H1 (cell line): ENCODE measurements around the gene ZIC1. TPM values are rescaled to one million over a fixed set of nuclear protein-coding genes. Genes with fewer than 3 reads are reported as not detected.

Source experiments
- CTCF ChIA-PET: fragments of 300-600 bp; sonication (Branson Sonifier 250); formaldehyde crosslinking; loops from one replicate; lab custom pipeline; 2021; ENCODE audit not compliant: partially characterized antibody; lab: Charles Lee
- POLR2A ChIA-PET: fragments of 300-600 bp; sonication (Branson Sonifier 250); formaldehyde crosslinking; loops from one replicate; lab custom pipeline; 2021; ENCODE audit warnings: inconsistent platforms; ENCODE audit not compliant: partially characterized antibody; lab: Charles Lee
- DNase-seq, 2 experiments: peaks; one replicate each; pipeline versions ENCODE4 v3.0.0 to v3.0.0-alpha.2; 2010 to 2022; ENCODE audit warnings: low spot score in 2 of 2, low read depth in 1 of 2, mixed read lengths in 1 of 2
- FAIRE-seq: peaks from 2 replicates; lab custom pipeline; 2011; peaks lifted over from hg19 to GRCh38; lab: Jason Lieb, UNC
- H2AFZ ChIP-seq: 2 replicates; pipeline ENCODE4 v1.8.1; 2012; ENCODE audit warnings: low read length, inconsistent platforms
- H2AK5ac ChIP-seq: 2 replicates; pipeline ENCODE4 v1.6.1; 2013; ENCODE audit warnings: low read depth, low read length
- H2BK120ac ChIP-seq: replicated peaks from 2 replicates; pipeline ENCODE3; 2013; ENCODE audit warnings: low read depth, low read length, inconsistent platforms
- H2BK12ac ChIP-seq: 2 replicates; pipeline ENCODE4 v1.6.1; 2013; ENCODE audit warnings: low read depth, low read length
- H2BK15ac ChIP-seq: 2 replicates; pipeline ENCODE4 v1.6.1; 2013; ENCODE audit warnings: low read length
- H2BK20ac ChIP-seq: 2 replicates; pipeline ENCODE4 v1.6.1; 2013; ENCODE audit warnings: low read length
- H2BK5ac ChIP-seq: 2 replicates; pipeline ENCODE4 v1.6.1; 2013; ENCODE audit warnings: low read depth, low read length
- H3K14ac ChIP-seq: 2 replicates; pipeline ENCODE4 v1.6.1; 2013; ENCODE audit warnings: inconsistent platforms; ENCODE audit not compliant: insufficient read length
- H3K18ac ChIP-seq: 2 replicates; pipeline ENCODE4 v1.6.1; 2013; ENCODE audit warnings: low read length; ENCODE audit errors: extremely low read depth
- H3K23ac ChIP-seq: 2 replicates; pipeline ENCODE4 v1.6.1; 2013; ENCODE audit warnings: inconsistent platforms; ENCODE audit not compliant: insufficient read length
- H3K23me2 ChIP-seq: 2 replicates; pipeline ENCODE4 v1.6.1; 2013; ENCODE audit warnings: low read depth, low read length
- H3K27ac ChIP-seq: 2 replicates; pipeline ENCODE4 v1.6.1; 2011; ENCODE audit warnings: low read depth, low read length, inconsistent platforms
- H3K27me3 ChIP-seq, 4 experiments: replicated peaks in 1 of 4; 1 replicate in 1 of 4; 2 replicates in 3 of 4; pipeline versions ENCODE4 v1.6.1 to v1.8.1; 2011 to 2013; ENCODE audit warnings: low read length in 3 of 4, mild to moderate bottlenecking in 3 of 4, inconsistent platforms in 2 of 4, mixed read lengths in 2 of 4, moderate library complexity in 1 of 4; ENCODE audit not compliant: control insufficient read depth in 3 of 4, insufficient read depth in 3 of 4; ENCODE audit errors: extremely low read depth in 1 of 4
- H3K36me3 ChIP-seq, 4 experiments: 2 replicates each; pipeline versions ENCODE4 v1.6.1 to v1.8.1; 2011 to 2013; ENCODE audit warnings: mild to moderate bottlenecking in 4 of 4, low read length in 3 of 4, moderate library complexity in 2 of 4, control low read depth in 1 of 4, inconsistent platforms in 1 of 4; ENCODE audit not compliant: insufficient read depth in 4 of 4, control insufficient read depth in 2 of 4
- H3K4ac ChIP-seq: replicated peaks from 2 replicates; pipeline ENCODE3; 2013; ENCODE audit warnings: low read length, low read depth, mixed read lengths, inconsistent platforms; ENCODE audit not compliant: insufficient read length
- H3K4me1 ChIP-seq, 4 experiments: replicated peaks in 1 of 4; 1 replicate in 1 of 4; 2 replicates in 3 of 4; pipeline versions ENCODE4 v1.6.1 to v1.8.1; 2011 to 2013; ENCODE audit warnings: low read length in 3 of 4, inconsistent platforms in 2 of 4, mixed read lengths in 1 of 4; ENCODE audit not compliant: insufficient read depth in 4 of 4, control insufficient read depth in 3 of 4
- H3K4me2 ChIP-seq, 2 experiments: 2 replicates each; pipeline versions ENCODE4 v1.6.1 to v1.8.1; 2011 to 2013; ENCODE audit warnings: low read depth in 2 of 2, low read length in 2 of 2, control low read depth in 1 of 2, inconsistent platforms in 1 of 2, mild to moderate bottlenecking in 1 of 2; ENCODE audit not compliant: insufficient read depth in 1 of 2
- H3K4me3 ChIP-seq, 4 experiments: fragments of 200-600, 300-600 bp in 1 of 4; sonication (generic), shearing (Covaris generic), sonication (Bioruptor Twin) in 1 of 4; 2 replicates each; pipeline versions ENCODE4 v1.5.1 to v1.8.1; 2011 to 2016; ENCODE audit warnings: low read length in 4 of 4, low read depth in 3 of 4, control low read depth in 2 of 4, inconsistent platforms in 2 of 4, mild to moderate bottlenecking in 2 of 4, mixed read lengths in 1 of 4, moderate library complexity in 1 of 4; ENCODE audit not compliant: insufficient read depth in 2 of 4; ENCODE audit errors: extremely low read depth in 1 of 4
- H3K56ac ChIP-seq: replicated peaks from 2 replicates; pipeline ENCODE3; 2013; ENCODE audit warnings: low read depth, mild to moderate bottlenecking, mixed read lengths, low read length, inconsistent platforms; ENCODE audit not compliant: insufficient read length
- H3K79me1 ChIP-seq: 2 replicates; pipeline ENCODE4 v1.6.1; 2013; ENCODE audit warnings: low read depth, low read length, control low read depth
- H3K79me2 ChIP-seq, 2 experiments: 2 replicates each; pipeline versions ENCODE4 v1.6.1 to v1.8.1; 2012 to 2013; ENCODE audit warnings: low read length in 2 of 2, mild to moderate bottlenecking in 2 of 2, inconsistent platforms in 1 of 2; ENCODE audit not compliant: insufficient read depth in 2 of 2, control insufficient read depth in 1 of 2
- H3K9ac ChIP-seq, 4 experiments: replicated peaks in 1 of 4; 1 replicate in 1 of 4; 2 replicates in 3 of 4; pipeline versions ENCODE4 v1.6.1 to v1.8.1; 2011 to 2013; ENCODE audit warnings: low read depth in 3 of 4, low read length in 3 of 4, control low read depth in 2 of 4, mild to moderate bottlenecking in 2 of 4, moderate library complexity in 2 of 4, inconsistent platforms in 1 of 4; ENCODE audit errors: extremely low read depth in 1 of 4
- H3K9me3 ChIP-seq, 2 experiments: 2 replicates each; pipeline versions ENCODE4 v1.6.1 to v1.8.1; 2012 to 2013; ENCODE audit warnings: mild to moderate bottlenecking in 2 of 2, moderate library complexity in 2 of 2, control low read depth in 1 of 2, inconsistent platforms in 1 of 2, low read depth in 1 of 2, low read length in 1 of 2, mixed read lengths in 1 of 2; ENCODE audit not compliant: insufficient read depth in 2 of 2
- H4K20me1 ChIP-seq, 2 experiments: replicated peaks in 1 of 2; 2 replicates each; pipeline versions ENCODE3 to v1.8.1; 2011 to 2013; ENCODE audit warnings: inconsistent platforms in 2 of 2, low read length in 2 of 2, mild to moderate bottlenecking in 1 of 2; ENCODE audit not compliant: insufficient read depth in 2 of 2, control insufficient read depth in 1 of 2
- H4K5ac ChIP-seq: 2 replicates; pipeline ENCODE4 v1.6.1; 2013; ENCODE audit warnings: low read length, low read depth, mixed read lengths, inconsistent platforms; ENCODE audit not compliant: insufficient read length
- H4K8ac ChIP-seq: 2 replicates; pipeline ENCODE4 v1.8.0; 2013; ENCODE audit warnings: mild to moderate bottlenecking, moderate library complexity, low read length, inconsistent platforms; ENCODE audit not compliant: insufficient read depth; ENCODE audit errors: extremely low read depth
- H4K91ac ChIP-seq: replicated peaks from 2 replicates; pipeline ENCODE3; 2013; ENCODE audit warnings: low read length, mixed read lengths, inconsistent platforms; ENCODE audit not compliant: insufficient read length
- ASH2L ChIP-seq: fragments of 200-600, 300-600 bp; sonication (generic); IDR thresholded peaks from one replicate; pipeline ENCODE4 v1.7.1; 2017; ENCODE audit warnings: low read length
- CTCF ChIP-seq, 3 experiments: IDR thresholded peaks; 1 replicate in 2 of 3; 2 replicates in 1 of 3; pipeline versions ENCODE4 v1.5.1 to v1.6.1; 2011; ENCODE audit warnings: low read length in 3 of 3, mild to moderate bottlenecking in 3 of 3, inconsistent platforms in 2 of 3, low read depth in 1 of 3, moderate library complexity in 1 of 3; ENCODE audit not compliant: insufficient read depth in 1 of 3; ENCODE audit errors: control extremely low read depth in 1 of 3
- EZH2 ChIP-seq: fragments of 200-600 bp; sonication (generic); IDR thresholded peaks from 2 replicates; pipeline ENCODE4 v1.7.1; 2012; ENCODE audit warnings: low read depth, mild to moderate bottlenecking, moderate library complexity, low read length, inconsistent platforms; ENCODE audit not compliant: severe bottlenecking
- WGBS, 2 experiments: shearing (Covaris generic) in 1 of 2; methylation state at CpG; one replicate each; pipeline versions ENCODE4 v1.1.6 to v1.1.7; 2013 to 2015; ENCODE audit warnings: low lambda C conversion rate in 2 of 2, mixed read lengths in 2 of 2, inconsistent platforms in 1 of 2, low coverage in 1 of 2, missing lambda C conversion rate in 1 of 2; ENCODE audit not compliant: insufficient replicate concordance in 2 of 2, insufficient coverage in 1 of 2, insufficient read length in 1 of 2; ENCODE audit errors: extremely low coverage in 1 of 2, missing lambda C conversion rate in 1 of 2; 5-methylcytosine and 5-hydroxymethylcytosine counted together
- polyA plus RNA-seq, 7 experiments: library from polyadenylated mRNA; depleted of rRNA in 3 of 7; stranded (reverse) in 5 of 7; unstranded in 2 of 7; fragments of >200 nt in 5 of 7; fragments of 200-250 nt in 2 of 7; gene quantifications; 1 replicate in 5 of 7; 2 replicates in 1 of 7; 4 replicates in 1 of 7; pipeline versions ENCODE4 v1.2.1 to v1.2.3, GENCODE V29; 2011 to 2013; ENCODE audit warnings: missing spikeins in 2 of 7, mixed read lengths in 2 of 7
- total RNA-seq: library from RNA; stranded (reverse); fragmentation: NEBNext Ultra II Directional; extraction: Animal tissue kit (Norgen Biotek cat#: 25700); gene quantifications from 2 replicates; pipeline ENCODE4 v1.2.1, GENCODE V29; 2021
- TF ChIP-seq, protein P1 (sequence below): IDR thresholded peaks from 2 replicates; pipeline ENCODE4 v1.6.1; 2012; ENCODE audit warnings: inconsistent platforms

ZIC1 gene
- total and polyA plus RNA-seq, 2 of the 8 experiments (the other 6 are each of a cell fraction or from before 2014, with no cell fraction given), result 0.80 to 2.2 TPM

- Histone ChIP-seq H3K4me1 (peaks cover 19 to 42% (median 31%) of the 10 kb centered on the region in 4 experiments), H2AFZ (no peak overlapping the region), H2AK5ac (no peak overlapping the region), H3K14ac (no peak overlapping the region), H3K18ac (no peak overlapping the region; the same call in 1 of the 2 replicates), H2BK5ac (no peak overlapping the region), H4K20me1 (peaks cover 0 to 11% of the 10 kb centered on the region in 2 experiments), H3K9me3 (no peaks in the 10 kb centered on the region; a peak in 1 of 4 replicates), H3K9ac (no peak overlapping the region), H2BK12ac (peak overlapping the region; percentile 72; the same call in 1 of the 2 replicates), H4K8ac (peak overlapping the region; percentile 22; the same call in 1 of the 2 replicates), H3K79me1 (no peaks in the 10 kb centered on the region), H3K79me2 (no peaks in the 10 kb centered on the region), H3K23ac (no peak overlapping the region), H2BK20ac (0 out of 2 replicates have a peak overlapping the region, but pooled peaks have one; percentile 40), H3K23me2 (peaks cover 15% of the 10 kb centered on the region), H3K4me2 (peak overlapping the region; percentile 62 to 91), H3K36me3 (peaks cover 0 to 4% (median 0%) of the 10 kb centered on the region in 4 experiments; a peak in 1 of 8 replicates), H3K27me3 (peaks cover 53 to 87% (median 79%) of the 10 kb centered on the region in 4 experiments), H3K4ac (no peak overlapping the region), H2BK120ac (no peak overlapping the region), H3K27ac (no peak overlapping the region), H2BK15ac (peak overlapping the region; percentile 72; the same call in 1 of the 2 replicates), H4K91ac (no peak overlapping the region), H4K5ac (no peak overlapping the region), H3K56ac (no peak overlapping the region), H3K4me3 (peak overlapping the region in 3 of 4 experiments; percentile 10 to 40 (median 14); a peak in 4 of 8 replicates)
- DNase-seq, result peak in 1 of 2 experiments; percentile 70
- WGBS, 2 experiments, result 4% methylated on average over 27 of the region's 27 CpGs; no CpG with 5 or more reads in 1 of the 2 experiments
- POLR2A ChIA-PET, result interaction anchor here (1.1 to 3.5 kb wide), 6 partner anchors 10 to 27 kb away, joined by 3 to 24 read pairs (median 6); no protein-coding TSS in a partner anchor
- CTCF ChIA-PET, result interaction anchor here (0.9 to 27.3 kb wide), 13 partner anchors 8 to 54 kb away, joined by 3 to 485 read pairs (median 5); no protein-coding TSS in a partner anchor
- FAIRE-seq, result no peak
- TF ChIP-seq, protein P1, sequence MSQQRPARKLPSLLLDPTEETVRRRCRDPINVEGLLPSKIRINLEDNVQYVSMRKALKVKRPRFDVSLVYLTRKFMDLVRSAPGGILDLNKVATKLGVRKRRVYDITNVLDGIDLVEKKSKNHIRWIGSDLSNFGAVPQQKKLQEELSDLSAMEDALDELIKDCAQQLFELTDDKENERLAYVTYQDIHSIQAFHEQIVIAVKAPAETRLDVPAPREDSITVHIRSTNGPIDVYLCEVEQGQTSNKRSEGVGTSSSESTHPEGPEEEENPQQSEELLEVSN, result 0 out of 2 replicates have a peak, but pooled peaks have one; percentile 36
- peak; percentile 53 for TF ChIP-seq ASH2L
- TF ChIP-seq CTCF (IDR thresholded peaks at IDR 0.05; ENCODE audit: control extremely low read depth in 1 of 3, insufficient read depth in 1 of 3, low read depth in 1 of 3, low read length in 3 of 3), result peak in 1 of 3 experiments; percentile 4; a peak in 1 of 4 replicates
- peak; percentile 81 for TF ChIP-seq EZH2
Measured at GRCh38 chr3:147405231-147406027, 3.7 kb upstream of the ZIC1 start.
